Measurements from ENCODE around the gene SMAP2. TPM values are rescaled to one million over a fixed set of nuclear protein-coding genes. Genes with fewer than 3 reads are reported as not detected.

SMAP2 gene
- total and polyA plus RNA-seq, 4 donors: 10.4 to 42.2 (median 35.1) TPM

DNA sequence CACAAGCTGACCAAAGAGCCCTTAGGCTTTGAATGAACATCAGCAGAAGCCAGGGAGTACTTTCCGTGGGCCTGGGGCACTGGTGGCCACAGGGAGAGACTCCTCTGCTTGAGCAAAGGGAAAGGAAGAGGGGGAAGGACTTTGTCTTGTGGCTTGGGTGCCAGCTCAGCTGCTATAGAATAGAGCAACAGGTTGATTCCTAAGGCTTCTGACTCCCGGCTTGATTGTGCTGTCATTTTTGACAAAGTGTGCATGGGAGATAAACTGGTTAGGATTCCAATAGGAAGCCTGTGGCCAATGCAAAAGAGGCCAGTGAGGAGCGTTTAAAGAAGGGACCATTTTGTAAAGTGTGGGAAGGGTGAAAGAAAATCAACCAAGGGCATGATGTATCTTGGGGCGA is 11.9 kb upstream of the SMAP2 start:
- H3K4me3 ChIP-seq (ENCODE audit: low read length in 2 of 2): no peak overlapping the region
- H3K36me3 ChIP-seq (ENCODE audit: control insufficient read depth in 1 of 2, insufficient read depth in 2 of 2, low read length in 1 of 2): no peaks in the 10 kb centered on the region
- intact Hi-C loops (cut with DNase I): no loop called here
- no peaks in the 10 kb centered on the region for H3K27me3 ChIP-seq (ENCODE audit: control insufficient read depth in 1 of 2, insufficient read depth in 2 of 2, low read length in 1 of 2)
- WGBS, 2 donors: 89 to 91% methylated on average over 4 of the region's 4 CpGs
- no peak for ATAC-seq (ENCODE audit: low FRiP score)
- H3K4me1 ChIP-seq (ENCODE audit: control insufficient read depth in 1 of 2, insufficient read depth in 2 of 2, low read length in 2 of 2): no peaks in the 10 kb centered on the region
- no peak for DNase-seq
- peaks cover 3% of the 10 kb centered on the region for H3K9me3 ChIP-seq (ENCODE audit: control insufficient read depth, low read length)
- H3K27ac ChIP-seq (ENCODE audit: low read depth in 1 of 2, low read length in 2 of 2): no peak overlapping the region

DNA sequence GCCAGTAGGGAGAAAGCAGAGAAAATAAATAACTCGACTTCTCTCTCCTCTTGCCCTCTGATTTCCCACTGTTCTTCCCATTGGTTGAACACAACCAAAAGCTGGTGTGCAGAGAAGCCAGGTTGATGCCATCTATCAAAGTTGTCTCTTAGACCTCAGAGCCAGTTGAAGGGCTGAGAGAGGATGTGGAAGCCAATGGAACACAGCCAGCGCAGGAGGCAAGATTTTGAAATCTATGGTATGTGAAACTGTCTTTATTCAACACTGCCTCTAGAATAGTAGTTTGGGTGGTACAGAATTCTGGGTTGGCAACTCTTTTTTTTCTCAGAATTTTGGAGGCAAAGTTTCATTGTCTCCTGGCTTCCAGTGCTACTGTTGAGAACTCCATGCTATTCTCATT is 11.3 kb upstream of the SMAP2 start:
- DNase-seq (no peak), ATAC-seq (ENCODE audit: low FRiP score) (no peak)
- Histone ChIP-seq H3K4me3 (ENCODE audit: low read length in 2 of 2) (no peak overlapping the region), H3K27ac (ENCODE audit: low read depth in 1 of 2, low read length in 2 of 2) (no peak overlapping the region), H3K27me3 (ENCODE audit: control insufficient read depth in 1 of 2, insufficient read depth in 2 of 2, low read length in 1 of 2) (no peaks in the 10 kb centered on the region), H3K9me3 (ENCODE audit: control insufficient read depth, low read length) (peaks cover 3% of the 10 kb centered on the region), H3K4me1 (ENCODE audit: control insufficient read depth in 1 of 2, insufficient read depth in 2 of 2, low read length in 2 of 2) (no peaks in the 10 kb centered on the region), H3K36me3 (ENCODE audit: control insufficient read depth in 1 of 2, insufficient read depth in 2 of 2, low read length in 1 of 2) (no peaks in the 10 kb centered on the region)
- WGBS, 2 donors: 67 to 87% methylated on average over 2 of the region's 2 CpGs
- intact Hi-C loops (cut with DNase I): no loop called here

DNA sequence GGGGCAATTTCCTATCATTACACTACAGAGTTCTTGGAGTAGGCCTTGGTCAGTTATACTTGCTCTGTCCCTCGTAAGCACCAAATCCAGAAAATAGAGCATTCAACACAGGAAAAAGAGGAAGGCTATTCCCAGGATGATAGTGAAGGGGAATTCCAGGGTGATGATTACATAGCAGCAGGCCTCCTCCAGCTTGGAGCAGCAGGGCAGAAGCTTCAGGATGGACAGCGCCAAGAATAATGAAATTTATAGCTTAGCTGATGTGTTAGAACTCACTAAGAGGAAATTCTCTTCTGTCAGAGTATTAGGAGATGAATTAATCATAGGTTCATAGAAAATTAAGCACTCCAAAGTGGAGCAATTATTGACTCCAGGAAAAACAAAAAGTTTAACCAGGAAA is 10.8 kb upstream of the SMAP2 start:
- DNase-seq (no peak), ATAC-seq (ENCODE audit: low FRiP score) (no peak)
- no peaks in the 10 kb centered on the region for H3K36me3 ChIP-seq (ENCODE audit: control insufficient read depth in 1 of 2, insufficient read depth in 2 of 2, low read length in 1 of 2)
- no peak overlapping the region for H3K27ac ChIP-seq (ENCODE audit: low read depth in 1 of 2, low read length in 2 of 2)
- peaks cover 3% of the 10 kb centered on the region for H3K9me3 ChIP-seq (ENCODE audit: control insufficient read depth, low read length)
- H3K27me3 ChIP-seq (ENCODE audit: control insufficient read depth in 1 of 2, insufficient read depth in 2 of 2, low read length in 1 of 2): no peaks in the 10 kb centered on the region
- 53 to 65% methylated on average over 2 of the region's 2 CpGs for WGBS, 2 donors
- H3K4me1 ChIP-seq (ENCODE audit: control insufficient read depth in 1 of 2, insufficient read depth in 2 of 2, low read length in 2 of 2): no peaks in the 10 kb centered on the region
- no peak overlapping the region for H3K4me3 ChIP-seq (ENCODE audit: low read length in 2 of 2)
- intact Hi-C loops (cut with DNase I): no loop called here

DNA sequence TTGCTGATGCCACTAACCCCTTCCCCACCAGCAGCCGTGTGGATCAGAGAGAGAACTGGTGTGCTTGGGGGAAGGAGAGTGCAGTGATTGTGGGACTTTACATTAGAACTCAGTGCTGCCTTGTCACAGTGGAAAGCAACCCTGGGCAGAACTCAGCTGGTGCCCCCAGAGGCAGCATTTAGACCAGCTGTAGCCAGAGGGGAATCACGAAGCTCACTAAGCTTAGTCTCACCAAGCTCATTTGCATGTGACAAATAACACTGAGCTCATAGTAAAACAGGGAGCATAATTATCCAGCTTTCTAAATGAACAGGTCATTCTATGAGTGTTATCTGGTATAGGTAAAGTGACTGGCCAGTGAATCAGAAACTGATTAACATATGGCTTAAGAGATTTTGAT is 9.8 kb upstream of the SMAP2 start:
- H3K27me3 ChIP-seq (ENCODE audit: control insufficient read depth in 1 of 2, insufficient read depth in 2 of 2, low read length in 1 of 2): no peaks in the 10 kb centered on the region
- DNase-seq: no peak

DNA sequence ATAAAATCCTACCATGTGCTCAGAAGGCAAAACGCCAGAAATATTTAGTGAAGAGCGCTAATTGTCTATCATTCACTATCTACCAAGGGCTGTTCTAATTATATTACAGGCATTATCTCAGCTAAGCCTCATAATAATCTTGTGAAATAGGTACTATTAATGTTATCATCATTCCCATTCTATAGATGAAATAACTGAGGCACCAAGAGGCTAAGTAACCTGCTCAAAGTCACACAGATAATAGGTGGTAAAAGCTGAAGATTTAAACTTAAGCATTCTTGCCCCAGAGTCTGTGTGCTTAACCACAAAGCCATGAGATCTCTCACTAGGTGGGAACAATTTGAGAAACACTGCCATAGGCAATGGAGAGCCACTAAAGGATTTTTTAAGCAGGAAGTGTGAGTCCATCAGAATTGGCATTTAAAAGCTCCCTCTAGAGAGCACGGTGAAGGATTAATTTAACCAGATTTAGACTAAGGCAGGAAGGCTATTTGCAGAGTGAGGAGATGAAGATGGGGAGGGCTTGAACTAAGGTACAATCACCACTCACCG is 1.7 kb upstream of the SMAP2 start:
- no peak for ATAC-seq (ENCODE audit: low FRiP score)
- WGBS, 2 donors: 68 to 71% methylated on average over 4 of the region's 4 CpGs
- intact Hi-C loops (cut with DNase I): no loop called here

More for the DNA sequence above, 9.8 kb upstream of the SMAP2 start:
- H3K4me1 ChIP-seq (ENCODE audit: control insufficient read depth in 1 of 2, insufficient read depth in 2 of 2, low read length in 2 of 2): no peaks in the 10 kb centered on the region
- intact Hi-C loops (cut with DNase I): no loop called here
- H3K36me3 ChIP-seq (ENCODE audit: control insufficient read depth in 1 of 2, insufficient read depth in 2 of 2, low read length in 1 of 2): no peaks in the 10 kb centered on the region
- no peak overlapping the region for H3K4me3 ChIP-seq (ENCODE audit: low read length in 2 of 2)
- H3K9me3 ChIP-seq (ENCODE audit: control insufficient read depth, low read length): no peaks in the 10 kb centered on the region
- no peak for ATAC-seq (ENCODE audit: low FRiP score)
- H3K27ac ChIP-seq (ENCODE audit: low read depth in 1 of 2, low read length in 2 of 2): no peak overlapping the region
- 34% methylated on average over 2 of the region's 2 CpGs for WGBS, 2 donors

DNA sequence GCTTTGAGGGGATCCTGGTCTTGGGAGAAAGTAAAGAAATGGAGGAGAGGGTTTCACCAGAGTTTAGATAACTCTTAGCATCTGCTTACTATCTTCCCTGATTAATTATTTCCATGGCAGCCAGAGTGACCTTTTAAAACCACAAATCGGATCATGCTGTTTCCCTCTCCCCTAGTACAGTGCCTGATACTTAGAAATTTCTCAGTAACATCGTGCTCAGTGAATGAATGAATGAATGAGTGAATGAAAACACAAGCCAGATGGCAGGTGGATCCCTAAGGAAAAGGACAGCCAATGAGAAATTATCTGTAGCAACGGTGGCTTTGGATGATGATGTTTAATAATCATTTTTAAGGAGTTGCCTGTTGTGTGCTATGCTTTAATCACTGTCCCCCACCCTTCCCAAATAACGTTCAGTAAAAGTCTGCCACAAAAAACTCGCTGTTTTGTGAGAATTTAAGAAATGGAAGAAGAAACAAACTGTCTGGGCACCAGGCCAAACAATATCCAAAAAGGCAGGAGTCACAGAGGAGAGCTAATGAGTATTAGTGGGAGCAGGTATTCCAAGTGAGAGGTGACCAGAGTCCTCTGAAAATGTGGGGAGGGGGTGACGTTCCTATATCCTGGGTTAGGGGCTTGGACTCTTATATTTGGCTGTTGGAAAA is 737 bp upstream of the SMAP2 start:
- Histone ChIP-seq H3K4me3 (ENCODE audit: low read length in 2 of 2) (no peak overlapping the region), H3K36me3 (ENCODE audit: control insufficient read depth in 1 of 2, insufficient read depth in 2 of 2, low read length in 1 of 2) (no peaks in the 10 kb centered on the region), H3K9me3 (ENCODE audit: control insufficient read depth, low read length) (no peaks in the 10 kb centered on the region), H3K4me1 (ENCODE audit: control insufficient read depth in 1 of 2, insufficient read depth in 2 of 2, low read length in 2 of 2) (no peaks in the 10 kb centered on the region), H3K27me3 (ENCODE audit: control insufficient read depth in 1 of 2, insufficient read depth in 2 of 2, low read length in 1 of 2) (no peaks in the 10 kb centered on the region), H3K27ac (ENCODE audit: low read depth in 1 of 2, low read length in 2 of 2) (no peak overlapping the region)
- WGBS, 2 donors: 35 to 36% methylated on average over 6 of the region's 6 CpGs
- no peak for ATAC-seq (ENCODE audit: low FRiP score)
- DNase-seq: no peak
- intact Hi-C loops (cut with DNase I): no loop called here

More for the DNA sequence above, 1.7 kb upstream of the SMAP2 start:
- Histone ChIP-seq H3K27me3 (ENCODE audit: control insufficient read depth in 1 of 2, insufficient read depth in 2 of 2, low read length in 1 of 2) (no peaks in the 10 kb centered on the region), H3K36me3 (ENCODE audit: control insufficient read depth in 1 of 2, insufficient read depth in 2 of 2, low read length in 1 of 2) (no peaks in the 10 kb centered on the region), H3K27ac (ENCODE audit: low read depth in 1 of 2, low read length in 2 of 2) (no peak overlapping the region), H3K9me3 (ENCODE audit: control insufficient read depth, low read length) (no peaks in the 10 kb centered on the region), H3K4me1 (ENCODE audit: control insufficient read depth in 1 of 2, insufficient read depth in 2 of 2, low read length in 2 of 2) (no peaks in the 10 kb centered on the region), H3K4me3 (ENCODE audit: low read length in 2 of 2) (no peak overlapping the region)
- no peak for DNase-seq

DNA sequence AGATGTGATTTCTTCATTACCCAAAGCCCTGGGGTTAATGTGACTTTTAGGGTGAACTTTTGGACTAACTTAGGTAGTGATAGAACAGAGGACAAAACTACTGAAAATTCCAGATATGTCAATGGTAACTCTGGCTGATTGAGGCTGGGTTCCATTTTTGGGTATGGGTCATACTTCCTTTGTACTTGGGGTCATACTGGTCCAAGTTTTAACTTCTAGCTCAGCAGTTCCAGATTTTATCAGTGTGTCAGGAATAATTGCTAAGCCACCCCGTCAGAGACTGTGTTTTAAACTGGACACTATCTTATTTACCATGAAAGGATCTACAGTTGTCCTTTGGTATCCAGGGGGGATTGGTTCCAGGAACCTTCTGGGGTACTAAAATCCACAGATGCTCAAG is 4.0 kb downstream of the SMAP2 start:
- Histone ChIP-seq H3K4me1 (ENCODE audit: control insufficient read depth in 1 of 2, insufficient read depth in 2 of 2, low read length in 2 of 2) (no peaks in the 10 kb centered on the region), H3K27me3 (ENCODE audit: control insufficient read depth in 1 of 2, insufficient read depth in 2 of 2, low read length in 1 of 2) (no peaks in the 10 kb centered on the region), H3K27ac (ENCODE audit: low read depth in 1 of 2, low read length in 2 of 2) (no peak overlapping the region), H3K36me3 (ENCODE audit: control insufficient read depth in 1 of 2, insufficient read depth in 2 of 2, low read length in 1 of 2) (no peaks in the 10 kb centered on the region), H3K4me3 (ENCODE audit: low read length in 2 of 2) (no peak overlapping the region), H3K9me3 (ENCODE audit: control insufficient read depth, low read length) (no peaks in the 10 kb centered on the region)
- WGBS, 2 donors: 77 to 84% methylated on average over 1 of the region's 1 CpG
- intact Hi-C loops (cut with DNase I): no loop called here
- DNase-seq (no peak), ATAC-seq (ENCODE audit: low FRiP score) (no peak)

DNA sequence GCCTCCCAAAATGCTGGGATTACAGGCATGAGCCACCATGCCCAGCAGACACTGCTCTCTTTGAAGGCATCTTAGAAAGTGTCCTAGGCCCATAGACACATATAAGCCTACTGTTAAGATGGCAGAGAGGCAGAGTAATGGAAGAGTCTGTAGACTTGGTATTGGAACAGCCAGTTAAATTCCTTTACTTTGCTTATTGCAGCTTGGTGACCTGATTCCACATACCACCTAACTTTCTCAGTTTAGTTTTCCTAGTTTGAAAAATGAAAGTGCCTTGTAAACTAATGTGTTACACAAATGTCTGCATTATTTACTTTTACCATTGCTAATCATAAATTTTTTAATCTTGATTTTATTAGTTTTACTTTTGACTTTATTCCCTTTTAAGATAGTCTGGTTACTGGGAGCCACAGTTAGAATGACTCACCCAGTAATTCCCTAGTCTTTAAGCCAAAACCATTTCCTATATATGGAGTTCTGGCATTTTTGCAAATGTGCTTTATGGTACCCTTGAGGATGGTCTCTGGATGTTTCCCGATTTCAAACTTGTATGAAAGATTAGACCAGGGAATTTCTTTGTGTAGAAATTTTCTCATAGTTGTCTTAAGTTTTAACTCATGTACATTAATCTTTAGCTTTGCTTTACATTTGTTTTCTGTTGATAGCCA is 6.4 kb downstream of the SMAP2 start:
- intact Hi-C loops (cut with DNase I): no loop called here
- 0 to 7% methylated on average over 1 of the region's 1 CpG for WGBS, 2 donors
- H3K27me3 ChIP-seq (ENCODE audit: control insufficient read depth in 1 of 2, insufficient read depth in 2 of 2, low read length in 1 of 2): no peaks in the 10 kb centered on the region
- H3K27ac ChIP-seq (ENCODE audit: low read depth in 1 of 2, low read length in 2 of 2): no peak overlapping the region
- no peaks in the 10 kb centered on the region for H3K36me3 ChIP-seq (ENCODE audit: control insufficient read depth in 1 of 2, insufficient read depth in 2 of 2, low read length in 1 of 2)
- no peak overlapping the region for H3K4me3 ChIP-seq (ENCODE audit: low read length in 2 of 2)
- ATAC-seq (ENCODE audit: low FRiP score) (peak; percentile 62), DNase-seq (no peak)
- peaks cover 0 to 1% of the 10 kb centered on the region in 2 donors for H3K4me1 ChIP-seq (ENCODE audit: control insufficient read depth in 1 of 2, insufficient read depth in 2 of 2, low read length in 2 of 2)
- H3K9me3 ChIP-seq (ENCODE audit: control insufficient read depth, low read length): no peaks in the 10 kb centered on the region

DNA sequence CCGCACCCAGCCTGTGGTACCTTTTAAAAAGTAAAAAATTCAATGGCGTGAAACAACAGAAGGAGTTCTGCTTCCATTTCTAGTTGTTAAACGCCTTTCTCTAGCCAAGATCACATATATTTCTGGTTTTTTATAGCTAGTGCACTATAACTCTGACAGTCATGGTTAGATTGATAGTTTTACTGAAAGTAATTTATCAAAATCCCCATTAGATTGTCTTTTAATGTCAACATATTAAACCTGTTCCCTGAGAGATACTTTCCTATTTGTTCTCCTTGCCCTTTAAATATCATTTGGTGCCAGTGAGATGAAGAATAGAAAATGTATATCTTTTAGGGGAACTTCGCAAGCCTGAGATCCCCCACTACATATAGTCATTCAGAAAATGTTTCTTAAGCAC is 7.3 kb downstream of the SMAP2 start:
- Histone ChIP-seq H3K27me3 (ENCODE audit: control insufficient read depth in 1 of 2, insufficient read depth in 2 of 2, low read length in 1 of 2) (no peaks in the 10 kb centered on the region), H3K27ac (ENCODE audit: low read depth in 1 of 2, low read length in 2 of 2) (no peak overlapping the region), H3K4me1 (ENCODE audit: control insufficient read depth in 1 of 2, insufficient read depth in 2 of 2, low read length in 2 of 2) (peaks cover 0 to 1% of the 10 kb centered on the region in 2 donors), H3K9me3 (ENCODE audit: control insufficient read depth, low read length) (no peaks in the 10 kb centered on the region), H3K36me3 (ENCODE audit: control insufficient read depth in 1 of 2, insufficient read depth in 2 of 2, low read length in 1 of 2) (no peaks in the 10 kb centered on the region), H3K4me3 (ENCODE audit: low read length in 2 of 2) (no peak overlapping the region)
- 93 to 97% methylated on average over 4 of the region's 4 CpGs for WGBS, 2 donors
- ATAC-seq (ENCODE audit: low FRiP score) (no peak), DNase-seq (no peak)
- intact Hi-C loops (cut with DNase I): loop anchor here in 1 of 2 donors (1.0 kb wide), 1 partner anchor 15 kb away; no protein-coding TSS in a partner anchor

Measured in aorta (tissue), 5 donors.